ENCODE measurements around the gene HCAR3. TPM values are rescaled to one million over a fixed set of nuclear protein-coding genes. Genes with fewer than 3 reads are reported as not detected.
"Not testable (repeated sequence)": the region's sequence is repeated elsewhere in the genome, so short reads cannot be mapped to it uniquely, and the experiment has no call there.

The HCAR3 gene
- total RNA-seq, 1 experiment from 2014 or later, result not detected

- Histone ChIP-seq H3K36me3 (ENCODE audit: control insufficient read depth, insufficient read depth, low read length) (no peaks in the 10 kb centered on the region), H3K4me1 (ENCODE audit: control insufficient read depth, insufficient read depth, low read length) (peaks cover 3% of the 10 kb centered on the region), H3K27ac (ENCODE audit: low read length) (no peak overlapping the region), H3K4me3 (ENCODE audit: low read depth in 2 of 2, low read length in 2 of 2) (no peak overlapping the region), H3K9me3 (ENCODE audit: control insufficient read depth, insufficient read depth, low read depth, low read length) (no peaks in the 10 kb centered on the region), H3K27me3 (ENCODE audit: control insufficient read depth, insufficient read depth, low read length) (no peaks in the 10 kb centered on the region)
- no peak for ATAC-seq
- no peak for DNase-seq (ENCODE audit: low read depth, low spot score)
- intact Hi-C loops (cut with micrococcal nuclease; ENCODE audit: unreplicated experiment) (no loop called here), in situ Hi-C loops (cut with HindIII; ENCODE audit: low pct_unique_long_range_greater_than_20kb, low sequenced_read_pairs) (no loop called here)
- CTCF ChIA-PET, result interaction anchor here (0.7 kb wide), 1 partner anchor 63 kb away, joined by 4 read pairs; no protein-coding TSS in a partner anchor
- POLR2A ChIA-PET, result no interaction called here
- TF ChIP-seq POLR2AphosphoS5 (IDR thresholded peaks at IDR 0.05; ENCODE audit: low read depth, low read length) (no peak), REST (IDR thresholded peaks at IDR 0.05; ENCODE audit: insufficient read depth in 1 of 2, low read depth in 2 of 2, low read length in 1 of 2) (no peak), CTCF (IDR thresholded peaks at IDR 0.05) (no peak), TCF7L2 (IDR thresholded peaks at IDR 0.05; ENCODE audit: low read depth, low read length) (no peak), SIN3A (IDR thresholded peaks at IDR 0.05; ENCODE audit: borderline replicate concordance, insufficient read depth, low read depth, low read length) (no peak)
- no TSS peak for BruUV-seq (replicated peaks)
Observed at GRCh38 chr12:122684297-122684813, 32.3 kb downstream of the HCAR3 start.

DNA sequence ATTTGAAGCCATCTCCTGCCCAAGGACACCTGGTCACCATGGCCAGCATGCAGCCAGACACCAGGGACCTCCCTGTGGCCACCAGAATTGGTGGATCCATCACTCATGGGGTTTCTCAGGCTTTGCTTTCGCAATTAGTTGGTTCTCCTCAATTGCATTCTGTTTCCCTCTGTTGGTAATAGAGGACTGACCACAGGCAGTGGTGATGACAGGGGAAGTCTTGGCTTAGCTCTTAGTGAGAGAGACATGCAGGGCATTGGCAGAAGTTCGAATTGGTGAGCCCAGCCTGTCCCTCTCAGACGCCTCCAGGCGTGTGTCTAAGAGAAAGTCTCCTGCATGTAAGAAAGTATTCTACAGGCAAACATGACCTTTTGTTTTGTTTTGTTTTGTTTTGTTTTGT, 34.8 kb downstream of the HCAR3 start:
- no peaks in the 10 kb centered on the region for H3K9me3 ChIP-seq (ENCODE audit: control insufficient read depth, insufficient read depth, low read depth, low read length)
- intact Hi-C loops (cut with micrococcal nuclease; ENCODE audit: unreplicated experiment) (no loop called here), in situ Hi-C loops (cut with HindIII; ENCODE audit: low pct_unique_long_range_greater_than_20kb, low sequenced_read_pairs) (no loop called here)
- DNase-seq (ENCODE audit: low read depth, low spot score), result no peak
- no peak overlapping the region for H3K27ac ChIP-seq (ENCODE audit: low read length)
- ChIA-PET CTCF (no interaction called here), POLR2A (interaction anchor here (0.6 kb wide), 1 partner anchor 144 kb away, joined by 8 read pairs; no protein-coding TSS in a partner anchor)
- ATAC-seq, result no peak
- no TSS peak for BruUV-seq (replicated peaks)
- H3K4me3 ChIP-seq (ENCODE audit: low read depth in 2 of 2, low read length in 2 of 2), result no peak overlapping the region
- peaks cover 5% of the 10 kb centered on the region for H3K4me1 ChIP-seq (ENCODE audit: control insufficient read depth, insufficient read depth, low read length)
- H3K36me3 ChIP-seq (ENCODE audit: control insufficient read depth, insufficient read depth, low read length), result no peaks in the 10 kb centered on the region
- no peaks in the 10 kb centered on the region for H3K27me3 ChIP-seq (ENCODE audit: control insufficient read depth, insufficient read depth, low read length)
- TF ChIP-seq TCF7L2 (IDR thresholded peaks at IDR 0.05; ENCODE audit: low read depth, low read length) (no peak), POLR2AphosphoS5 (IDR thresholded peaks at IDR 0.05; ENCODE audit: low read depth, low read length) (no peak), CTCF (IDR thresholded peaks at IDR 0.05) (no peak), REST (IDR thresholded peaks at IDR 0.05; ENCODE audit: insufficient read depth in 1 of 2, low read depth in 2 of 2, low read length in 1 of 2) (no peak), SIN3A (IDR thresholded peaks at IDR 0.05; ENCODE audit: borderline replicate concordance, insufficient read depth, low read depth, low read length) (no peak)

GRCh38 chr12:122680989-122681388, 35.6 kb downstream of the HCAR3 start:
- POLR2A ChIA-PET; CTCF ChIA-PET; H3K27me3 ChIP-seq (ENCODE audit: control insufficient read depth, insufficient read depth, low read length); H3K27ac ChIP-seq (ENCODE audit: low read length); H3K9me3 ChIP-seq (ENCODE audit: control insufficient read depth, insufficient read depth, low read depth, low read length); in situ Hi-C loops (cut with HindIII; ENCODE audit: low pct_unique_long_range_greater_than_20kb, low sequenced_read_pairs); ATAC-seq; BruUV-seq (replicated peaks); H3K4me1 ChIP-seq (ENCODE audit: control insufficient read depth, insufficient read depth, low read length); H3K36me3 ChIP-seq (ENCODE audit: control insufficient read depth, insufficient read depth, low read length); intact Hi-C loops (cut with micrococcal nuclease; ENCODE audit: unreplicated experiment); H3K4me3 ChIP-seq (ENCODE audit: low read depth in 2 of 2, low read length in 2 of 2); DNase-seq (ENCODE audit: low read depth, low spot score): not testable (repeated sequence)
